H4 (cell line): ENCODE measurements around the gene TEX9. TPM values are rescaled to one million over a fixed set of nuclear protein-coding genes. Genes with fewer than 3 reads are reported as not detected.
"Not testable (repeated sequence)": the region's sequence is repeated elsewhere in the genome, so short reads cannot be mapped to it uniquely, and the experiment has no call there.

Experiments used
- DNase-seq: peaks from one replicate; pipeline ENCODE4 v3.0.0-alpha.2; 2015; ENCODE audit warnings: low spot score
- total RNA-seq: library from RNA; depleted of rRNA; stranded (reverse); fragments of >200 nt; shearing (Covaris generic); gene quantifications from 2 replicates; pipeline ENCODE4 v1.2.3, GENCODE V29; 2014

Gene TEX9
- total RNA-seq, 1 experiment from 2014 or later: 9.5 TPM

- DNase-seq: no peak
Observed at GRCh38 chr15:56366211-56366610, 985 bp downstream of the TEX9 start.

DNA sequence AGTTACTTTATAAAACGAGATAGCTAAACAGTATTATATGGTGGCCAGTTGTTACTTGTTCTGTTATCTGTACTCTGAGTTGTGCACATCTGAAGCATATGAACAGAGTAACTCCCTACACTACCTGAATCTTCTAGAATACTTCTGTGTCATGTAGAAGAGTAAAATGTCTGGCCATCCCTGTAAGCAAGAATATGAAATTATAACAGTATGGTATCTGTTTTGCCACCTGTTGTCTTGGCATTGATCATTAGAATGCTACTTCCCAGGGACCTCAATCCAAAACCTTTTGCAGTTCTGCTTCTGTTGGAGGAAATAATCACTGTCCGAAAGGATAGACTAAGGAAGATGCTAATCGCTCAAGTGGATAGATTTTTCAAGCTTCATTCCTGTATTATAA, 1.9 kb downstream of the TEX9 start:
- DNase-seq: no peak

GRCh38 chr15:56369234-56369633, 4.0 kb downstream of the TEX9 start:
- DNase-seq: no peak

GRCh38 chr15:56371495-56372147, 6.4 kb downstream of the TEX9 start:
- no peak for DNase-seq

DNA sequence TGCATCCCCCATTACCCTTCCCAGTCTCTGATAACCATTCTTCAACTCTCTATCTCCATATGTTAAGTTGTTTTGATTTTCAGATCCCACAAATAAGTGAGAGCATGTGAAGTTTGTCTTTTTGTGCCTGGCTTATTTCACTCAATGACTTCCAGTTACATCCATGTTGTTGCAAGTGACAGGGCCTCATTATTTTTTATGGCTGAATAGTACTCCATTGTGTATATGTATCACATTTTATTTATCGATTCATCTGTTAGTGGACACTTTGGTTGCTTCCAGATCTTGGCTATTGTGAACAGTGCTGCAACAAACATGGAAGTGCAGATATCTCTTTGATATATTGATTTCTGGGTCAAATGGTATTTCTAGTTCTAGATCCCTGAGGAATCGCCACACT, 9.5 kb downstream of the TEX9 start:
- DNase-seq: not testable (repeated sequence)

- not testable (repeated sequence) for DNase-seq
Observed at GRCh38 chr15:56377822-56378221, 12.6 kb downstream of the TEX9 start.

- peak; percentile 5 for DNase-seq
Observed at GRCh38 chr15:56383010-56383409, 17.8 kb downstream of the TEX9 start.

DNA sequence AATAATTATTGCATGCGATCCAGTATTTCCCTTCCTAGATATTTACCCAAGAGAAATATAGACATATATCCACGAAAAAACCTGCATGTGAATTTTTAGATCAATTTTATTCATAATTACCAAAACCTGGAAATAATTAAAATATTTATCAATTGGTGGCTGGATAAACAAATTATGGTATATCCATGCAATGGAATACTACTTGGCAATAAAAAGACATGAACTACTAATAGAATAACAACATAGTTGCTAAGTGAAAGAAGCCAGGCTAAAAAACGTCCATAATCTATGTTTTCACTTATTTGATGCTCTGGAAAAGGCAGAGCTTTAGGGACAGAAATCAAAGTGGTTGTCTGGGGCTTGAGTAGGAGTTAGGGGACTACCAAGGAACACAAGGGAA, 20.7 kb downstream of the TEX9 start:
- DNase-seq: no peak

DNA sequence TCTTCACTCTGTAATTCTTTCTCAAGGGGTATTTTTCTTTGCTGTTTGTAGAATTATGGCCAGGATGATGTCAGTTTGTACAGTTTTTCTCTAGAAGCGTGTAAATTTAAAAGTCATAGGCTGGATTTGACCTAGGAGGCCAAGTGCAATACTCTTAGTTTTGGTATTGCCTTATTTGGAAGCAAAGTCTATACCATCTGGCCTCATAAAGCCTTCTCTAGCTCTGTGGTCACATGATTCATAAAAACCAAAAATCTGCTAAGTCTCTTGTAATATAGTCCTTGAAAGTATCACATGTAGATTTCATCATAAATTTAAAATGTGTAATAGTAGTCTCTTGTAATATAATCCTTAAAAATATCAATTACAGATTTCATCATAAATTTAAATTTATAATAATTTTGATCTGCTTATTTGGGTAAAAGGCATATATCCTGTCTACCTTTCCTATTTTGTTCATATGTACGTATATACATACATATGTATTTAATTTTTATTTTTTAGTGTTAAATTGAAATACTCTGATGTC, 25.6 kb downstream of the TEX9 start:
- no peak for DNase-seq

DNA sequence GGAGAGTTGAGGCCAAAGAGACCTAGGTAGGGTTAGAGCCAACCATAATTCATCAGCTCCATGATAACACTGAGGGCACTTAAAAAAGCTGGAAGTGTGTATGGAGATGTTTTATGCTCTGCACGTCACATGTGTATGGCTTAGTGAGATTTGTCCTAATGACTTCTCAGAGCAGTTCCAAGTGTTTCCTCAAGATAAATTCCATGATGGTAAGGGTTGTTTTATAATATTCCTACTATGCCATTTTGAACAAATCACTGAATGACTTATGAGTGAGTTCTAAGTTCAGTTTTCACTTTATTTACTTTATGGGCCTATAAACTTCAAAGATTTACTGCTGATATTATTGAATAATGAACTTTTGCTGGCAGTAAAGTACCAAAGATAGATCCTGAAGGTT, 28.1 kb downstream of the TEX9 start:
- no peak for DNase-seq

DNA sequence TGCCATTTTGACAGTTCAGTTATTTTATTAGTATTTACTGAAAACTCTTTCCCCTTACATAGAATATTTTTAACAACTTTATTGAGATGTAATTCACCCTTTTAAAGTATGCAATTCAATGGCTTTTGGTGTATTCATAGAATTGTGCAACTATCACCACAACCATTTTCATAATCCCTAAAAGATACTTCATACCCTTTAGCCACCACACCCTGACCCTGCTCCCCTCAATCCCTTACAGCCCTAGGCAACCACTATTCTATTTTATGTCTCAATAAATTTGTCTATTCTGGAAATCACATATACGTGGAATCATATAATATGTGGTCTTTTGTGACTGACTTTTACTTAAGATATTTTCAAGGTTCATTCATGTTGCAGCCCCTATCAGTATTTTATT, 29.7 kb downstream of the TEX9 start:
- DNase-seq: no peak

DNA sequence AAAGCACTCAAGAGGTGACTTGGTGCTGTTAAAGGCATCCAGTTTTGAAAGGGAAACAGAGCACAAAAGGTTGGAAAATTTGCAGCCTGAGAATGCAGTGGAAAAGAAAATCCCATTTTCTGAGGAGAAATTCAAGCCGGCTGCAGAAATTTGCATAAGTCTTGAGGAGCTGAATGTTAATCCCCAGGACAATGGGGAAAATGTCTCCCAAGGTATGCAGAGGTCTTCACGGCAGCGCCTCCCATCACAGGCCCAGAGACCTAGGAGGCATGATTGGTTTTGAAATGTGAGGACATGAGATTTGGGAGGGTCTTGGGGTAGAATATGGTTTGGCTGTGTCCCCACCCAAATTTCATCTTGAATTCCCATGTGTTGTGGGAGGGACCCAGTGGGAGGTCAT, 32.1 kb downstream of the TEX9 start:
- DNase-seq: not testable (repeated sequence)

GRCh38 chr15:56399209-56399608, 34.0 kb downstream of the TEX9 start:
- DNase-seq: not testable (repeated sequence)

- no peak for DNase-seq
Observed at GRCh38 chr15:56410721-56411120, 45.5 kb downstream of the TEX9 start.

DNA sequence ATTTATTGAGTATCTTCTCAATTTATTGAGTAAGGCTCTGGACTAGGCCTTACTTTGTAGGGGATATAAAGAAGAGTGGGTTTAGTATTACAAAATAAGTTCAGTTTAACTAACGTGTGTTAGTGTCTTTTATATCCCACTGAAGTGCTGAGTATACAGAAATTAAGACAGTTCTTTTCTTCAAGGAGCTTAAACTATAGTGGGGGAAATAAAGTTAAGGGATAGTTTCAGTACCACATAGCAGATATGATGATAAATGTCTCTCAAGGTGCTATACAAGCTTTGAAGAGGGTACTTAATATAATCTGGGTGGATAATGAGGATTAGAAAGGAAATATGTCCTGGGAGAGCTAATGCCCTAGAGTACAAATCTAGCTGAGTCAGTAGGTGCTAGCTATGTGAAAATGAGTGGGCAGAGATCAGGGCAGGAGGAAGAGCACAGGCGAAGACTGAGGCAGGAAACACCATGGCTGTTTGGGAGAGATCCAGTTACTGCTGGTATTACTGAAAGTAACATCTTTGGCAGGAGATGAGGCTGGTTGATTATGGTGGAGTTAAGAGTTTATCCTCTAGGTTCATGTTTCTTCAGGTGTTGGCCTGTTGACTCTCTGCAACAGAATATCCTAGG, 46.0 kb downstream of the TEX9 start:
- no peak for DNase-seq

- DNase-seq: not testable (repeated sequence)
Observed at GRCh38 chr15:56413114-56413733, 48.0 kb downstream of the TEX9 start.

GRCh38 chr15:56425276-56425675, 60.0 kb downstream of the TEX9 start:
- DNase-seq: no peak

GRCh38 chr15:56425976-56426375, 60.8 kb downstream of the TEX9 start:
- DNase-seq: no peak

GRCh38 chr15:56428821-56429458, 63.7 kb downstream of the TEX9 start:
- DNase-seq: peak; percentile 14

- no peak for DNase-seq
Observed at GRCh38 chr15:56432304-56432703, 67.1 kb downstream of the TEX9 start.

GRCh38 chr15:56440214-56440770, 75.1 kb downstream of the TEX9 start:
- DNase-seq: no peak

DNA sequence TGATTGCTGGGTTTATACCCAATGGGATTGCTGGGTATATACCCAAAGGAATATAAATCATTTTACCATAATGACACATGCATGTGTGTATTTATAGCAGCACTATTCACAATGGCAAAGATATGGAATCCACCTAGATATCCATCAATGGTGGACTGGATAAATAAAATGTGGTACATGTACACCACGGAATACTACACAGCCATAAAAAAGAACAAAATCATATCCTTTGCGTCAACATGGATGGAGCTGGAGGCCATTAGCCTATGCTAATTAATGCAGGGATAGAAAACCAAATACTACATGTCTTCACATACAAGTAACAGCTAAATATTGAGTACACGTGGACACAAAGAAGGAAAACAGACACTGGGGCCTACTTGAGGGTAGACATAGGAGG, 77.1 kb downstream of the TEX9 start:
- DNase-seq: no peak
